Hepatic stellate cell (primary cell): ENCODE measurements around the gene ESPN.
A peak's percentile ranks its signal among the peaks of the same experiment; 100 is the strongest.
"Not testable (repeated sequence)": the region's sequence is repeated elsewhere in the genome, so short reads cannot be mapped to it uniquely, and the experiment has no call there.

Source experiments
- DNase-seq: peaks from one replicate; pipeline ENCODE4 v3.0.0; 2011; ENCODE audit warnings: low spot score

Gene ESPN

GRCh38 chr1:6424619-6425593 is at the start of gene ESPN:
Gene ESPN, plus strand, starts transcription at chr1:6424776. Its CDS starts 180 bp downstream, at chr1:6424956.
- DNase-seq = no peak

- DNase-seq = no peak
Measured at GRCh38 chr1:6378096-6378746, 46.4 kb upstream of the ESPN start.

- DNase-seq = no peak
Measured at GRCh38 chr1:6380037-6380436, 44.5 kb upstream of the ESPN start.

GRCh38 chr1:6384135-6384534 is 40.4 kb upstream of the ESPN start:
- no peak for DNase-seq

GRCh38 chr1:6384962-6385361 is 39.6 kb upstream of the ESPN start:
- DNase-seq = no peak

GRCh38 chr1:6385488-6386191 is 38.9 kb upstream of the ESPN start:
- DNase-seq = peak; percentile 58

GRCh38 chr1:6386371-6386949 is 38.1 kb upstream of the ESPN start:
- no peak for DNase-seq

- no peak for DNase-seq
Measured at GRCh38 chr1:6389971-6390370, 34.6 kb upstream of the ESPN start.

- no peak for DNase-seq
Measured at GRCh38 chr1:6391951-6392808, 32.4 kb upstream of the ESPN start.

- no peak for DNase-seq
Measured at GRCh38 chr1:6392809-6393399, 31.7 kb upstream of the ESPN start.

- peak; percentile 96 for DNase-seq
Measured at GRCh38 chr1:6393400-6394187, 31.0 kb upstream of the ESPN start, which contains the start of gene ACOT7. Gene ACOT7, minus strand, starts transcription at chr1:6393767. Its CDS starts 368 bp downstream, at chr1:6393399.

- not testable (repeated sequence) for DNase-seq
Measured at GRCh38 chr1:6395130-6395529, 29.4 kb upstream of the ESPN start.

- DNase-seq = not testable (repeated sequence)
Measured at GRCh38 chr1:6395781-6396244, 28.8 kb upstream of the ESPN start.

- DNase-seq = no peak
Measured at GRCh38 chr1:6396998-6397397, 27.6 kb upstream of the ESPN start.

GRCh38 chr1:6397844-6398441 is 26.6 kb upstream of the ESPN start:
- no peak for DNase-seq

- no peak for DNase-seq
Measured at GRCh38 chr1:6399294-6399693, 25.3 kb upstream of the ESPN start.

- no peak for DNase-seq
Measured at GRCh38 chr1:6401673-6402072, 22.9 kb upstream of the ESPN start.

GRCh38 chr1:6408023-6408422 is 16.6 kb upstream of the ESPN start:
- DNase-seq = no peak

- DNase-seq = no peak
Measured at GRCh38 chr1:6409053-6409452, 15.5 kb upstream of the ESPN start.
